ENCODE data around the gene PHETA1. TPM values are rescaled to one million over a fixed set of nuclear protein-coding genes. Genes with fewer than 3 reads are reported as not detected.

PHETA1 gene
- polyA plus RNA-seq, 1 experiment: 5.3 TPM

- no peak overlapping the region for H3K4me3 ChIP-seq (ENCODE audit: low read depth, low read length)
- no peak for TF ChIP-seq CTCF (IDR thresholded peaks at IDR 0.05; ENCODE audit: insufficient read depth, low read depth, low read length)
- CTCF ChIA-PET: no interaction called here
- no peaks in the 10 kb centered on the region for H3K27me3 ChIP-seq (ENCODE audit: control insufficient read depth, insufficient read depth, low read length)
- POLR2A ChIA-PET: no interaction called here
- H3K36me3 ChIP-seq (ENCODE audit: control insufficient read depth, insufficient read depth, low read length): no peaks in the 10 kb centered on the region
- no peak for DNase-seq (ENCODE audit: low read depth)
These were observed 15.9 kb downstream of the PHETA1 start for GRCh38 chr12:111353026-111353425.

GRCh38 chr12:111352296-111352993, 16.4 kb downstream of the PHETA1 start:
- Histone ChIP-seq H3K27me3 (ENCODE audit: control insufficient read depth, insufficient read depth, low read length) (no peaks in the 10 kb centered on the region), H3K4me3 (ENCODE audit: low read depth, low read length) (no peak overlapping the region), H3K36me3 (ENCODE audit: control insufficient read depth, insufficient read depth, low read length) (no peaks in the 10 kb centered on the region)
- TF ChIP-seq CTCF (IDR thresholded peaks at IDR 0.05; ENCODE audit: insufficient read depth, low read depth, low read length): no peak
- POLR2A ChIA-PET: no interaction called here
- no peak for DNase-seq (ENCODE audit: low read depth)
- CTCF ChIA-PET: no interaction called here

GRCh38 chr12:111351026-111351425, 17.9 kb downstream of the PHETA1 start:
- TF ChIP-seq CTCF (IDR thresholded peaks at IDR 0.05; ENCODE audit: insufficient read depth, low read depth, low read length): no peak
- Histone ChIP-seq H3K36me3 (ENCODE audit: control insufficient read depth, insufficient read depth, low read length) (no peaks in the 10 kb centered on the region), H3K4me3 (ENCODE audit: low read depth, low read length) (no peak overlapping the region), H3K27me3 (ENCODE audit: control insufficient read depth, insufficient read depth, low read length) (no peaks in the 10 kb centered on the region)
- CTCF ChIA-PET: interaction anchor here (1.2 kb wide), 1 partner anchor 323 kb away, joined by 5 read pairs; no protein-coding TSS in a partner anchor
- POLR2A ChIA-PET: no interaction called here
- DNase-seq (ENCODE audit: low read depth): no peak

GRCh38 chr12:111349748-111350520, 19.0 kb downstream of the PHETA1 start:
- no peaks in the 10 kb centered on the region for H3K27me3 ChIP-seq (ENCODE audit: control insufficient read depth, insufficient read depth, low read length)
- CTCF ChIA-PET: interaction anchor here (1.2 kb wide), 1 partner anchor 324 kb away, joined by 5 read pairs; no protein-coding TSS in a partner anchor
- no peak for TF ChIP-seq CTCF (IDR thresholded peaks at IDR 0.05; ENCODE audit: insufficient read depth, low read depth, low read length)
- no peaks in the 10 kb centered on the region for H3K36me3 ChIP-seq (ENCODE audit: control insufficient read depth, insufficient read depth, low read length)
- no peak overlapping the region for H3K4me3 ChIP-seq (ENCODE audit: low read depth, low read length)
- POLR2A ChIA-PET: no interaction called here
- no peak for DNase-seq (ENCODE audit: low read depth)

- Histone ChIP-seq H3K27me3 (ENCODE audit: control insufficient read depth, insufficient read depth, low read length) (no peaks in the 10 kb centered on the region), H3K4me3 (ENCODE audit: low read depth, low read length) (no peak overlapping the region), H3K36me3 (ENCODE audit: control insufficient read depth, insufficient read depth, low read length) (no peaks in the 10 kb centered on the region)
- POLR2A ChIA-PET: no interaction called here
- CTCF ChIA-PET: no interaction called here
- DNase-seq (ENCODE audit: low read depth): no peak
- TF ChIP-seq CTCF (IDR thresholded peaks at IDR 0.05; ENCODE audit: insufficient read depth, low read depth, low read length): no peak
These were observed 19.7 kb downstream of the PHETA1 start for GRCh38 chr12:111349101-111349747.
